Endothelial cell of umbilical vein (primary cell): ENCODE results near the gene PTPN3. TPM values are rescaled to one million over a fixed set of nuclear protein-coding genes. Genes with fewer than 3 reads are reported as not detected.

Experiments used
- BruUV-seq: library from RNA; stranded (reverse); fragments of 400-500 nt; replicated peaks from 2 replicates; lab custom pipeline; 2021; lab: Mats Ljungman, UMichigan
- CTCF ChIA-PET: fragments of 300-600, 350-600 bp; sonication (Branson Sonifier 250); formaldehyde crosslinking; loops from one replicate; lab custom pipeline; 2021; ENCODE audit warnings: antibody characterized with exemption, inconsistent platforms; lab: Charles Lee
- POLR2A ChIA-PET: fragments of 300-600, 350-600 bp; sonication (Branson Sonifier 250); formaldehyde crosslinking; loops from one replicate; lab custom pipeline; 2021; ENCODE audit warnings: antibody characterized with exemption, inconsistent platforms; lab: Charles Lee
- DNase-seq: peaks from one replicate; pipeline ENCODE4 v3.0.0-alpha.2; 2011; ENCODE audit warnings: low read depth, low spot score
- FAIRE-seq: peaks from 2 replicates; lab custom pipeline; 2011; peaks lifted over from hg19 to GRCh38; lab: Jason Lieb, UNC
- H2AFZ ChIP-seq: 2 replicates; pipeline ENCODE4 v1.6.0; 2012; ENCODE audit warnings: low read depth, low read length, control low read depth, inconsistent platforms
- H3K27ac ChIP-seq: 2 replicates; pipeline ENCODE4 v1.5.1; 2011; ENCODE audit warnings: low read depth, mild to moderate bottlenecking, control low read depth, low read length, moderate library complexity; ENCODE audit not compliant: insufficient read depth
- H3K27me3 ChIP-seq, 2 experiments: 2 replicates each; pipeline versions ENCODE4 v1.6.0 to v1.6.1; 2011; ENCODE audit warnings: low read length in 2 of 2, mixed read lengths in 1 of 2; ENCODE audit not compliant: control insufficient read depth in 2 of 2, insufficient read depth in 2 of 2
- H3K36me3 ChIP-seq, 2 experiments: 2 replicates in 1 of 2; 3 replicates in 1 of 2; pipeline ENCODE4 v1.5.1; 2011; ENCODE audit warnings: low read length in 2 of 2, mild to moderate bottlenecking in 1 of 2, moderate library complexity in 1 of 2; ENCODE audit not compliant: control insufficient read depth in 2 of 2, insufficient read depth in 2 of 2; ENCODE audit errors: extremely low read depth in 1 of 2
- H3K4me1 ChIP-seq: 3 replicates; pipeline ENCODE4 v1.5.1; 2011; ENCODE audit warnings: mild to moderate bottlenecking, low read length; ENCODE audit not compliant: control insufficient read depth, insufficient read depth; ENCODE audit errors: extremely low read depth
- H3K4me2 ChIP-seq: 2 replicates; pipeline ENCODE4 v1.6.1; 2011; ENCODE audit warnings: low read length, control low read depth, mixed read lengths; ENCODE audit not compliant: insufficient read depth
- H3K4me3 ChIP-seq, 3 experiments: fragments of 200-600 bp in 1 of 3; sonication (generic), shearing (Covaris generic) in 1 of 3; replicated peaks in 1 of 3; 2 replicates each; pipeline ENCODE4 v1.5.1; 2011 to 2016; ENCODE audit warnings: control low read depth in 3 of 3, low read length in 3 of 3, mild to moderate bottlenecking in 2 of 3, inconsistent platforms in 1 of 3, low read depth in 1 of 3, moderate library complexity in 1 of 3; ENCODE audit not compliant: insufficient read depth in 1 of 3
- H3K79me2 ChIP-seq: 2 replicates; pipeline ENCODE4 v1.6.0; 2012; ENCODE audit warnings: low read length, inconsistent platforms; ENCODE audit not compliant: control insufficient read depth, insufficient read depth
- H3K9ac ChIP-seq: replicated peaks from 2 replicates; pipeline ENCODE3; 2011; ENCODE audit warnings: low read length, control low read depth; ENCODE audit not compliant: insufficient read depth; ENCODE audit errors: extremely low read depth
- H3K9me1 ChIP-seq: replicated peaks from 3 replicates; pipeline ENCODE4 v1.6.0; 2011; ENCODE audit warnings: mild to moderate bottlenecking, low read length; ENCODE audit not compliant: control insufficient read depth, insufficient read depth; ENCODE audit errors: extremely low read depth
- H3K9me3 ChIP-seq: replicated peaks from 2 replicates; pipeline ENCODE4 v1.5.1; 2012; ENCODE audit warnings: low read length, inconsistent platforms; ENCODE audit not compliant: control insufficient read depth, insufficient read depth
- H4K20me1 ChIP-seq: replicated peaks from 2 replicates; pipeline ENCODE3; 2011; ENCODE audit warnings: mild to moderate bottlenecking, low read length; ENCODE audit not compliant: control insufficient read depth, insufficient read depth; ENCODE audit errors: extremely low read depth
- EZH2 ChIP-seq: IDR thresholded peaks from 2 replicates; pipeline ENCODE4 v1.6.1; 2012; ENCODE audit warnings: borderline replicate concordance, low read depth, mild to moderate bottlenecking, moderate library complexity, low read length, inconsistent platforms; ENCODE audit not compliant: severe bottlenecking
- FOS ChIP-seq: IDR thresholded peaks from 2 replicates; pipeline ENCODE4 v1.6.1; 2011; ENCODE audit warnings: mild to moderate bottlenecking, low read length, moderate library complexity, borderline replicate concordance; ENCODE audit not compliant: insufficient read depth
- GATA2 ChIP-seq: IDR thresholded peaks from 2 replicates; pipeline ENCODE4 v1.7.0; 2011; ENCODE audit warnings: low read depth, mild to moderate bottlenecking, moderate library complexity, mixed read lengths, low read length; ENCODE audit not compliant: insufficient read length, insufficient read depth
- JUN ChIP-seq: IDR thresholded peaks from 2 replicates; pipeline ENCODE4 v1.6.1; 2011; ENCODE audit warnings: borderline replicate concordance, low read depth; ENCODE audit not compliant: insufficient read length, insufficient read depth
- MYC ChIP-seq: IDR thresholded peaks from one replicate; pipeline ENCODE4 v1.6.1; 2011; ENCODE audit warnings: mild to moderate bottlenecking, low read depth, low read length
- POLR2A ChIP-seq: IDR thresholded peaks from 2 replicates; pipeline ENCODE4 v1.6.1; 2012; ENCODE audit warnings: low read depth, mild to moderate bottlenecking, control low read depth, low read length
- POLR2AphosphoS5 ChIP-seq: IDR thresholded peaks from 2 replicates; pipeline ENCODE4 v1.6.1; 2012; ENCODE audit warnings: low read depth, mild to moderate bottlenecking, control low read depth, low read length, moderate library complexity; ENCODE audit not compliant: insufficient read depth
- dilution Hi-C: fragments of 300-500 bp; cut with MboI; formaldehyde crosslinking; loops from one replicate; pipeline ENCODE4 v1.15.0; 2019; ENCODE audit warnings: low sequenced_read_pairs; ENCODE audit not compliant: extremely low pct_ligation_motif_present
- intact Hi-C: fragments of 100-400 bp; cut with micrococcal nuclease; formaldehyde crosslinking; loops from one replicate; pipeline ENCODE4 v1.10.0; 2022
- polyA plus RNA-seq, 4 experiments: library from polyadenylated mRNA; depleted of rRNA in 3 of 4; stranded (reverse) in 3 of 4; unstranded in 1 of 4; fragments of >200 nt; gene quantifications; 2 replicates each; pipeline versions ENCODE4 v1.2.1 to v1.2.3, GENCODE V29; 2011 to 2012; ENCODE audit warnings: missing spikeins in 1 of 4
- total RNA-seq: library from RNA; stranded (reverse); gene quantifications from 2 replicates; pipeline ENCODE4 v1.2.3, GENCODE V29; 2021
- TF ChIP-seq, protein P1 (sequence below), 2 donors: IDR thresholded peaks; 1 replicate in 1 of 2; 2 replicates in 1 of 2; pipeline ENCODE4 v1.5.1; 2011; ENCODE audit warnings: low read length in 2 of 2, mild to moderate bottlenecking in 2 of 2, moderate library complexity in 2 of 2, control low read depth in 1 of 2, inconsistent platforms in 1 of 2, low read depth in 1 of 2; ENCODE audit not compliant: insufficient read depth in 1 of 2; ENCODE audit errors: extremely low read depth in 1 of 2
- TF ChIP-seq, protein P2 (sequence below): IDR thresholded peaks from 2 replicates; pipeline ENCODE4 v1.6.1; 2011; ENCODE audit not compliant: insufficient read depth, insufficient read length

PTPN3 gene
- total and polyA plus RNA-seq, 2 donors (not counting 3 experiments of a cell fraction or from before 2014, with no cell fraction given) = 0.01 TPM; not detected in 1

DNA sequence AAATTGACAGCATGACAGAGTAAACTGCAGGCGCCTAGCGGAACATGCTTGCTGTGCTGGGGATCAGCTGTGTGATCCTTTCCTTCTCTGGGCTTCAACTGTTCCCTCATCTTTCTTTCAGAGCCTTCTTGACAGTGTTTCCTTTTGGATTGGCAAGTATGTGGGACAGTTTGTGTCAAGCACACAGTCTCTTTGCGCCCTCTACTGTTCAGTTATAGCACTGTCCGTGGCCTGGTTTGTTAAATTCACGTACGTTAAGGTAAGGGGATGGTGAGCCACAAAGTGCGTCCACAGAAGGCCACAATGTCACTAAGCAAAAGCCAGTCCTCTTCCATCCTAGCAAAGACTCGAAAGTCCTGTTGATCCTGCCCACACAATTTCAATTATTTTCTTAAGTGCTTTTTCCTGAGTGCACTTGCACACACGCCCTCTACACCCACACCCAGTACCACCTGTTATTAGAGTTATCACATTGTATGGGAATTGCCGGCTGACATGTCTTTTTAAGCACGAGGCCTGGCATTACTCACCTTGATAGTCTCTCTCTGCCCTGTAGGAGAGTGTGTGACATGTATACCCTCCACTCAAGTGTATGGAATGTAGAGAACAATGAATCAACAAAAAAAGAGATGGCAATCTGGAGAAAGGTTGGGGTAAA, 22.5 kb upstream of the PTPN3 start:
- Histone ChIP-seq H3K27me3 (peaks cover 0 to 2% of the 10 kb centered on the region in 2 experiments), H3K9ac (no peak overlapping the region), H3K4me2 (no peak overlapping the region), H3K4me3 (no peak overlapping the region), H3K4me1 (no peaks in the 10 kb centered on the region), H3K79me2 (no peaks in the 10 kb centered on the region), H3K36me3 (no peaks in the 10 kb centered on the region), H3K9me1 (no peaks in the 10 kb centered on the region), H4K20me1 (no peaks in the 10 kb centered on the region), H3K27ac (no peak overlapping the region), H3K9me3 (no peaks in the 10 kb centered on the region), H2AFZ (no peak overlapping the region)
- FAIRE-seq (peak; percentile 85), DNase-seq (peak; percentile 66)
- ChIA-PET CTCF (interaction anchor here (1.5 kb wide), 1 partner anchor 80 kb away, joined by 7 read pairs; no protein-coding TSS in a partner anchor), POLR2A (no interaction called here)
- no TSS peak for BruUV-seq
- intact Hi-C loops = loop anchor here (1.0 to 2.0 kb wide), 3 partner anchors 80 to 298 kb away; no protein-coding TSS in a partner anchor
- dilution Hi-C loops = no loop called here
- TF ChIP-seq GATA2 = no peak
- TF ChIP-seq, protein P1, sequence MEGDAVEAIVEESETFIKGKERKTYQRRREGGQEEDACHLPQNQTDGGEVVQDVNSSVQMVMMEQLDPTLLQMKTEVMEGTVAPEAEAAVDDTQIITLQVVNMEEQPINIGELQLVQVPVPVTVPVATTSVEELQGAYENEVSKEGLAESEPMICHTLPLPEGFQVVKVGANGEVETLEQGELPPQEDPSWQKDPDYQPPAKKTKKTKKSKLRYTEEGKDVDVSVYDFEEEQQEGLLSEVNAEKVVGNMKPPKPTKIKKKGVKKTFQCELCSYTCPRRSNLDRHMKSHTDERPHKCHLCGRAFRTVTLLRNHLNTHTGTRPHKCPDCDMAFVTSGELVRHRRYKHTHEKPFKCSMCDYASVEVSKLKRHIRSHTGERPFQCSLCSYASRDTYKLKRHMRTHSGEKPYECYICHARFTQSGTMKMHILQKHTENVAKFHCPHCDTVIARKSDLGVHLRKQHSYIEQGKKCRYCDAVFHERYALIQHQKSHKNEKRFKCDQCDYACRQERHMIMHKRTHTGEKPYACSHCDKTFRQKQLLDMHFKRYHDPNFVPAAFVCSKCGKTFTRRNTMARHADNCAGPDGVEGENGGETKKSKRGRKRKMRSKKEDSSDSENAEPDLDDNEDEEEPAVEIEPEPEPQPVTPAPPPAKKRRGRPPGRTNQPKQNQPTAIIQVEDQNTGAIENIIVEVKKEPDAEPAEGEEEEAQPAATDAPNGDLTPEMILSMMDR (IDR thresholded peaks at IDR 0.05; ENCODE audit: extremely low read depth in 1 of 2, insufficient read depth in 1 of 2, low read depth in 1 of 2, low read length in 2 of 2) = peak; percentile 81 to 83

DNA sequence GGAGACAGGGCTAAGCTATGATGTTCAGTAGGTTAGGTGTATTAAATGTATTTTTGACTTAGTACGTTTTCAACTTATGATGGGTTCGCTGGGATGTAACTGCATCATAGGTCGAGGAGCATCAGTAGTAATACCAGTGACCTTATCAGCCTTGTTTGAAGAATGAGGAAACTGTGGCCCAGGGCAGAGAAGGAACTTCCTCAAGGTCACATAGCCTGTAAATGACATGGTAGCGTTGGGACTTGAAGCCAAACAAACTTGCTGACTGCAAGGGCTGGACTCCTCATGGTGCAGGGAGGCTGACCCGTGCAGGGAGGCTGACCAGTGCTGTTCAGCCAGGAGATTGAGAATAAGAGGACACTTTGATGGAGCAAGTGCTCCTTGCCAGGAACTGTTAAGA, 21.3 kb upstream of the PTPN3 start:
- Histone ChIP-seq H3K9ac (no peak overlapping the region), H3K9me1 (no peaks in the 10 kb centered on the region), H3K4me1 (no peaks in the 10 kb centered on the region), H3K27ac (no peak overlapping the region), H3K4me2 (no peak overlapping the region), H3K27me3 (no peaks in the 10 kb centered on the region), H3K79me2 (no peaks in the 10 kb centered on the region), H2AFZ (no peak overlapping the region), H3K36me3 (no peaks in the 10 kb centered on the region), H4K20me1 (no peaks in the 10 kb centered on the region), H3K4me3 (no peak overlapping the region), H3K9me3 (no peaks in the 10 kb centered on the region)
- no peak for FAIRE-seq
- TF ChIP-seq POLR2A = no peak
- no peak for TF ChIP-seq GATA2
- TF ChIP-seq EZH2 = no peak
- TF ChIP-seq MYC = no peak
- TF ChIP-seq, protein P2, sequence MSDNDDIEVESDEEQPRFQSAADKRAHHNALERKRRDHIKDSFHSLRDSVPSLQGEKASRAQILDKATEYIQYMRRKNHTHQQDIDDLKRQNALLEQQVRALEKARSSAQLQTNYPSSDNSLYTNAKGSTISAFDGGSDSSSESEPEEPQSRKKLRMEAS = no peak
- TF ChIP-seq, protein P1 (IDR thresholded peaks at IDR 0.05; ENCODE audit: extremely low read depth in 1 of 2, insufficient read depth in 1 of 2, low read depth in 1 of 2, low read length in 2 of 2) = no peak
- no peak for TF ChIP-seq JUN
- TF ChIP-seq FOS = no peak
- TF ChIP-seq POLR2AphosphoS5 = no peak
- no TSS peak for BruUV-seq
- dilution Hi-C loops = no loop called here
- CTCF ChIA-PET = interaction anchor here (0.7 to 1.5 kb wide), 2 partner anchors 49 to 79 kb away, joined by 6 to 7 read pairs; no protein-coding TSS in a partner anchor
- POLR2A ChIA-PET = no interaction called here
- intact Hi-C loops = no loop called here
- no peak for DNase-seq
